Stimulated activated CD4-positive, alpha-beta T cell treated with anti-CD3 and anti-CD28 coated beads, Interleukin-15, amount 100 ng/mL, for 24 hours (primary cell): Measurements from ENCODE around the gene FAM131B.
A peak's percentile ranks its signal among the peaks of the same experiment; 100 is the strongest.

Experiments
- DNase-seq: peaks from one replicate; pipeline ENCODE4 v3.0.0-alpha.2; 2020

FAM131B gene

DNA sequence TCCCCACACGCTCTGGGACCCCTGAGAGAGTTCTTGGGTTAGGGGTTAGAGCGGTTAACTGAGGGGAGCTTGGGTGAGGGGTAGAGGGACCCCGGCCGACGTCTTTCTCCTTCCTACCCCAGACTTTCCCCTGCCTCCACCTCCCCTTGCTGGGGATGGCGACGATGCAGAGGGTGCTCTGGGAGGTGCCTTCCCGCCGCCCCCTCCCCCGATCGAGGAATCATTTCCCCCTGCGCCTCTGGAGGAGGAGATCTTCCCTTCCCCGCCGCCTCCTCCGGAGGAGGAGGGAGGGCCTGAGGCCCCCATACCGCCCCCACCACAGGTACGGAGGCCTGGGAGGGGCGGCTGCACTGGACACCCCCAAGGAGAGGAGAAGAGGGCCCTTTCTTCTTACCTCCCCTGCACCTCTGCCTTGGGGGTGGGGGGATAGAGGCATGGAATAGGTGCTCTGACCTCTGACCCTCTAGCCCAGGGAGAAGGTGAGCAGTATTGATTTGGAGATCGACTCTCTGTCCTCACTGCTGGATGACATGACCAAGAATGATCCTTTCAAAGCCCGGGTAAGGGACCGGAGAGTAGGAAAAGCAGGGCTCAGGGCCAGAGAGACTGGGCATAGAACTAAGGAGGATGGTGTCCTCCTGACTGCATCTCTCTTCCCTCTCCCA is 19.7 kb upstream of the FAM131B start:
- no peak for DNase-seq

DNA sequence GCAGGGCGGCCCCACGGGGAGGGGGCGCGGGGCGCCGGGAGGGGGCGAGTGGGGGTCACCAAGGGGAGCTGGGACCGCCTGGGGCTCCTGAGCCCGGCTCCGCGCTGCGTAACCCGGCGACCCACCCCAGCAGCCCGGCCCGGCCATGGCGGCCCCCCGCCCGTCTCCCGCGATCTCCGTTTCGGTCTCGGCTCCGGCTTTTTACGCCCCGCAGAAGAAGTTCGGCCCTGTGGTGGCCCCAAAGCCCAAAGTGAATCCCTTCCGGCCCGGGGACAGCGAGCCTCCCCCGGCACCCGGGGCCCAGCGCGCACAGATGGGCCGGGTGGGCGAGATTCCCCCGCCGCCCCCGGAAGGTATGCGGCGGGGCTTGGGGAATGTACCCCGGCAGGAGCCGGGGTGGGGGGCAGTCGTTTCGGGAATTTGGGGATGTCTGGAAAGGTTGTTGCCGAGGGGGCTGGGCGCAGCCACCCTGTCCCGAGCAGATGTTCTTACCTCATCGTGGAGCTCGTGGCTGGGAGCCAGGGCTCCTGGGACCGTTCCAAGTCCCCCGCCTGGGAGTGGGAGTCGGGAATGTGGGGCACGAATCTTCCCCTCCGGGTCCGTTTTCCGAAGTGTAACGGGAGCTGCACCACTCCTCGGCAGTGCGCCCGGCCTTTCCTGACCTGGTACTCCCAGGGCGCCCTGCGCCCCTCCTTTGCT is 19.1 kb upstream of the FAM131B start:
- DNase-seq, result peak; percentile 46

DNA sequence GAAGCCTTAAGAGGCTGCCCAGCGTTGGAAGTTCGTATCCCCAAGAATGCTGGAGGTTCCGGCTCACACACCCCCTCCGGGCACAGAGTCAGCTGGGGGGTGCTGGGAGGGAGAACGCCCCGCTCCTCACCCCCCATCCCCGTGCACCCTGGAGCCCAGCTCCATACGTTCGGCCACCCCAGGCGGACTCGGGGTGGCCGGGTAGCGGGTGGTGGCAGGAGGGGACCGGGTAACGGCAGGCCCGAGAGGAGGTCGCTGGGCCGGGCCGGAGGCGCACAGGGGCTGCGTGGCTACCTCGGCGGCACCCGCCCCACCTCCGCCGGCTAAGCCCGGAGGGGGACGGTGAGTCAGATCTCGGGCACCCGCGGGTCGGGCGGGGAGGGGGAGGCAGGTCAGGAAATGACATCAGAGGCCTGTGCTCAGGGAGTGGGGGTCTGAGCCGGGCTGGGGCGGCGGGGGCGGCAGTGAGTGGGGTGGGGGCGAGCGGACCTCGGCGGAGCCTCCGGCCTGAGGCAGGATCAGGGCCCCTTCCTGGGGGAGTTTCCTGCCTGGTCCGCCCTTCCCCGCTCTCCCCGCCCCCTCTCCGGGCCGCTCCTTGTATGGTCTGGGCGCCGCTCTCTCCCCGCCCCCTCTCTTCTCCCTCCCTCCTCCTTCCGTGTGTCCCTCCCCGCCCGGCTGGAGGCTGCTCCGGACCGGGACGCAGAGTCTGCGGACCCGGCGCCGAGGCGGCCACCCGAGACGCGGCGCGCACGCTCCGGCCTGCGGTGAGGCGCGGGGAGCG is 18.3 kb upstream of the FAM131B start, which contains the start of gene ZYX:
Gene ZYX, plus strand, starts transcription at position 700 of the 781 bp plus-strand sequence. CDS start 227 bp downstream, outside the sequence.
- peak; percentile 93 for DNase-seq

DNA sequence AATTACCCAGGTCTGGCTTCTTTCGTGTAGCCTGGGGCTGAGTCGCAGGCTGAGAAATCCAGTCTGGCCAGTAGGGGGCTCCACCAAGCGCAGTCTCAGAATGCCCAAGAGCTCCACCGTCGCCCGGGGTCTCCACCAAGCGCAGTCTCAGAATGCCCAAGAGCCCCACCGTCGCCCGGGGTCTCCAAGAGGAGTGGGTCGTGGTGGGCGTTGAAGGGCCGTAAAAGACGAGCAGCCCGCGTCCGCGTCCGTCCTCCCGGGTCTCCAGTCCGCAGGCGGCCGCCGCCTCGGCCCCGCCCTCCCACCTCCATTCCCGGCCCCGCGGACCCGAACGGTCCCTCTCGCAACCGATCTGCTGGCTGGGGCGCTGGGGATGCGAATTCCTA is 17.7 kb upstream of the FAM131B start:
- peak; percentile 90 for DNase-seq

DNA sequence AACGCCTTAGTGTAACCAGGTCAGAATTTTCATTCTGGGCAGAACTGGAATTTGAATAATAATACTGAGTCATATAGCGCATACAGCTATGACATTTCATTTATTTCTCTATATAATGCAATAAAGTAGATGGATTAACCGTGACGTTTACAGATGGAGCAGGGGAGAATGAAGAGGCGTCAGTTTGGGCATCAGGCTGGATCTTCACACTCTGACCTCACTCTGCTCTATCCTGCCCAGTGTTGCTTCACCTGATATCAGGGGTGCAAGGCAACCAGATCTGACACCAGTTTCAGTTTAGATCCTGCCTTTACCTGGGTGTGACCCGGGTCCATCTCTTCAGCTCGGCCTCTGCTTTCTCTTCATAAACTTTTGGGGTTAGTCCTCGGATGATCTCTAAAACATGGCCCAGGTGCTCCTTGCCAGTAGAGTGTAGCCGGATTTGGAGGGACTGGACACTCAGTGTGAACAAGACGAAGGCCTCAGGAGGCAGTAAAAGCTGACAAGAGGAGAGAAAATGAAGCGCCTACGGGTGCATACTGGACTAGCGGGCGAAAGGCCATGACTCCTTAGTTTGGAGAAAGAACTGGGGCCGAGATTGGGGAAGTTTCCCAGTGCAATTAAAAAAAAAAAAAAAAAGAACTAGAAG is 17.2 kb upstream of the FAM131B start:
- DNase-seq, result no peak

DNA sequence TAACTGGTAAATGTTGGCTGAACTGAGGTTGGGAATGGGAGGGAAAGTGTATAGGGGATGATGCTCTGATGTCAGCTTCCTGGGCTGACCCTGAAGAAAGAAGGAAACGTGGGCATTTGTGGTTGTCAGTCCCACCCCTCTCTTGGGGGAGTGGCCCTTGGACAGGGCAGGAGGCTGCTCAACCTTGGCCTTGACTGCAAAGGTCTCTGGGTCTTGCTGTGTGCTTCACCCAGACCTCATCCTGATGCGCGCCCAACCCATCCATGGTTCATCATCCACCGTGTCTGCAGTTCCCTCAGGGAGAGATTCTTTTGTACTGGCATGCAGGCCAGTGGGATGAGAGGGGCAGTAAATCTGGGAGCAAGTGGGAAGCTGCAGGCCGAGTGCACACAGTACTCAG is 13.9 kb upstream of the FAM131B start:
- no peak for DNase-seq

DNA sequence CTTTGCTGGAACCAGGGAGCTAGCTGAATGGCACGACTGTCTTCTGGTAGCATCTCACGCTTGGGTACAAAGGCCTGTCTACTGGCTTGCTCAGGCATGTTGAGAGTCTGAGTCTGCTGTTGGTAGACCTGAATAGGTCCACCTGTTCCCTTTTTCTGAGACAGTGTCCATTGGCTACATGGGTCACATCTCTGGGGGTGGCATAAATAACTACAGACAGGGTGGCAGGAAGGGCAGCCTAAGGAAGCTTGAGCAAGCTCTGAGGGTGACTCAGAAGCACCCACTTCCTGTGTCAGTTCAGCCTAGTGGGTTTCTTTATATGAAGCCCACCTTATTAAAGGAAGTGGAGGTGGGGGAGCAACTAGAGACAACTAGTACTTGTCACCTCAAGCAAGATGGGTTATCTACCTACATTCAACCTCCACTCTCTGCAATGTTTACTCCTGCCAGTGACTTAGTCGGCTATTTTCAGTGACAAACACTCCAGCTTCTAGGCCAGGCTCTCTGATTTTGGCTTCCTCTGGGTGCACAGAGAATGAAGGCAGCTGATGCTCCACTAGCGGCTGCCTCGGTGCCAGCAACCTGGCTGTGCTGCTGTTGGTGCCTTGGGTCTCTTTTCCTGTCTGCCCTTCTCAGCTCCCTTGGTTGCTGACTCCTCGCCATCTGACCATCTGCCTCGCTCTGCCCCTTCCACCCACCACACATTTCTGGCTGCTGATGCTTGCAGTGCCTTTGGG is 13.0 kb upstream of the FAM131B start:
- no peak for DNase-seq

DNA sequence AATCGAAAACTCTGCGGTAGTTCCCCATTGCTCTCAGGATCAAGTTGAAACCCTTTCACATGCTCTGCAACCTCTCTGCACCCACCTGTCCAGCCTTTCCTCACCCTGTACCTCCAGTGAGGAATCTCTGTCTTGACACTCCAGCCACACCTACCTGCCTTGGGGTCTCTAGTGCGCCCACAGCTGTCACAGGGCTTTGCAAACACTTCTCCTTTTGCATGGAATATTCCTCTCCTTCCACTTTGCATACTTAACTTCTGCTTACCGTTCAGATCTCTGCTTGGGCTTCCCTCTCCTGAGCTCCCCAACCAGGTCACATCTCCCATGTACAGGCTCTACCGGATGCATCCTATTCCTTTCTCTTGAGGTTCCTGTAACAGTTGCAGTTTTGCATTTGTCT is 12.0 kb upstream of the FAM131B start:
- DNase-seq, result no peak

DNA sequence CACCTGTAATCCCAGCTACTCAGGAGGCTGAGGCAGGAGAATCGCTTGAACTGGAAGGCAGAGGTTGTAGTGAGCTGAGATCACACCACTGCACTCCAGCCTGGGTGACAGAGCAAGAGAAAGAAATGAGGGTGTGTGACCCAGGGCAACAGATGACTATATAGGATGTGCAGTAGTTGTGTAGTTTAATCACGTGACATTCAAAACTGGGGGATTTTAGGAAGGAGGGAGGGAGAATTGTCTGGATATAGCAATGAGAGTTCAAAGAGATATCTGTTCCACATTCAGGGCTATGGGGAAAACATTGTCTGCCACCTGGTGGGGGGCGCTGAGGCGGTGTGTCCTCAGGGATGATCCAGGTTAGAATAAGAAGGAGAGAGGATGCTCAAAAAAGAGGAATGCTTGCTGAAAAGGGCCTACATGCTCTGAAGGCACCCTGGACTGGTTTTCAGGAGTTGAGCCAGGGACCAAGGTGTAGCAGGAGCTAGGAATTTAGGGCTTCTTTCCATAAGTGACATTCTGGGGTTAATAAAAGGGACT is 10.8 kb upstream of the FAM131B start:
- no peak for DNase-seq

DNA sequence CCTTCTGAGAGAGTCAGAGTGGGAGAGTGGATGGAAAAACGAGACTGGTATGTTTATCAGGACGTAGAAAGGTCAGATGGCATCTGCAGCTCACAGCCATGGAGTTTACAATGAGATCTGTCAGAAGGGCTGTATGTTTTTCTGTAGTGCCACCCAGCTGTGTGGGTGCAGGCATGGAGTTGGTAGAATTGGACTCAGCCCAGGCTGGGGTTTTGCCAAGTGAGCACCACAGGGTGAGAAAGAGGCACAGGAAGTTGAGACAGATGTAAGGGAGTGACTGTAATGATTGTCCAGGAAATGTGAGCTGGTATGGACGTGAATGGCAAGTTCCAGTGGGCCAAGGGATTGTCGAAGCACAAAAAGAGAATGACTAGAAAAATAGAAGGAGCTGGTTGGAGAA is 9.6 kb upstream of the FAM131B start:
- DNase-seq, result peak; percentile 62

DNA sequence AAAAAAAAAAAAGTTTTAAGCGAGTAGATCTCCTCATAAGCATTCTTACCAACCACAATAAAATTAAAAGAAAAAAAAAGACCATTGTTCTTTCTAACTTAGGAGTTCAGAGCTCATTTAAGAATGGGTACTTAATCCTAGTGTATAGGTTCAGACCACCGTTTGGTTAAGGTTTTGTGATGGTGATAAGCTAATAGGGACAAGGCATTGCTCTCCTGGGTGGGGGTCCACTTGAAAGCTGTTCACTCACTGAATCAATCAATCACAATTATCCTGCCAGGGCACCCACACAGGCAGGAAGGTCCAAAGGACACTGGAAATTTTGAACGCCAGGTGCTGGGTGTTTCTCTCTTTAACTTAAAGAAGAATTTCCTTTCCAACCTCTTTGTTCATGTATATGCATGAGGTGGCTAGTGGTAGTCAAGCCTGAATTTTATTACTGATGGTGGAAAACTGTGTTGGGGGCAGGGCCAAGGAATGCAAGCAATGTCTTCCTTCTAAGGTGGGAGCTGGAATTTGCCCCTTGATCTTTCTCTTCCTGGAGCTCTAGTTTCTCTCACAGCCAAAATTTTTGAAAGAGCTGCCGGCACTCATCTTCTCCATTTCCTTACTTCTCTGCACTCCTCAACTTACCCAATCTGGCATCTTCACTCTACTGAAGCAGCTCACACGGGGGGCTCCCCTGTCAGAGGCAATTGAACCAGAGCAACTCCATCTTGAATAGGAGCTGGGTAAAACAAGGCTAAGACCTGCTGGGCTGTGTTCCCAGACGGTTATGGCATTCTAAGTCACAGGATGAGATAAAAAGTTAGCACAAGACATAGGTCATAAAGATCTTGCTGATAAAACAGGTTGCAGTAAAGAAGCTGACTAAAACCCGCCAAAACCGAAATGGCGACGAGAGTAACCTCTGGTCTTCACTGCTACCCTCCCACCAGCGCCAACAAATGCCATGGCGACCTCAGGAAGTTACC is 7.5 kb upstream of the FAM131B start:
- DNase-seq, result no peak

DNA sequence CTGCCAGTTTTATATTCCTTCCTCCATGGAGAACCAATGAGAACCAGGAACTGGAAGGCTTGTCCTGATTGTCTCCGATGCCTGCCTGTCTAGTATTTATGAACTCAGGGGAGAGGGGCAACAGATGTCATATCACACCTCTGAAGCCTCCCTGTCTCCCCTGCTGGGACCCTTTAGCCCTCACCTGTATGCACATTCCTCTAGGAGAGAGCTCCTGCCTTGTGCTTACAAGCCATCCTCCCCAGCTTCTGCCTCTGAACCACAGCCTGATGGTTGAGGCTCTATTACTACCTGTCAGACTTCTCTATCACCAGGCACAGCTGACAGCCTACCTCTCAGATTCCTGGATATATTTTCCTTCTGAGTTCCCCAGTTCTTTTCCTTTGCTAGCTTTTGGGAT is 5.9 kb upstream of the FAM131B start:
- no peak for DNase-seq

DNA sequence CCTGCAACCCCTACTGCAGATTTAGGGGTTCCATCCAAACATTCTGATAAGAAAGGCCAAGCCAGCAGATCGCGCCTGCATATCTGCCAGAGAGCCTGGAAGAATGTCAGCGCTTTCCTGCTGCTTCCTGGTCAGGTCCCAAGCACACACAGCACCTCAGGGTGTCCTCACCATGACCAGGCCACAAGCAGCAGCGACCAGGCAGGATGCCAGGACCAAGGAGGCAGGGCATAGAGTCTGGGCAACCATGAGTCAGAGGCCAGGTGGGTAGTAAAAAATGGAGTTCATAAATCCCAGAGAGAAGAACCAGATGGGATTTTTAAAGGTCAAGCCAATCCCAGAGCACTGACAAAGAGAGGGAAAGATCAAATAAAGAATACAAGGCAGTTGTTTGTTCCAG is 5.5 kb upstream of the FAM131B start:
- DNase-seq, result no peak

DNA sequence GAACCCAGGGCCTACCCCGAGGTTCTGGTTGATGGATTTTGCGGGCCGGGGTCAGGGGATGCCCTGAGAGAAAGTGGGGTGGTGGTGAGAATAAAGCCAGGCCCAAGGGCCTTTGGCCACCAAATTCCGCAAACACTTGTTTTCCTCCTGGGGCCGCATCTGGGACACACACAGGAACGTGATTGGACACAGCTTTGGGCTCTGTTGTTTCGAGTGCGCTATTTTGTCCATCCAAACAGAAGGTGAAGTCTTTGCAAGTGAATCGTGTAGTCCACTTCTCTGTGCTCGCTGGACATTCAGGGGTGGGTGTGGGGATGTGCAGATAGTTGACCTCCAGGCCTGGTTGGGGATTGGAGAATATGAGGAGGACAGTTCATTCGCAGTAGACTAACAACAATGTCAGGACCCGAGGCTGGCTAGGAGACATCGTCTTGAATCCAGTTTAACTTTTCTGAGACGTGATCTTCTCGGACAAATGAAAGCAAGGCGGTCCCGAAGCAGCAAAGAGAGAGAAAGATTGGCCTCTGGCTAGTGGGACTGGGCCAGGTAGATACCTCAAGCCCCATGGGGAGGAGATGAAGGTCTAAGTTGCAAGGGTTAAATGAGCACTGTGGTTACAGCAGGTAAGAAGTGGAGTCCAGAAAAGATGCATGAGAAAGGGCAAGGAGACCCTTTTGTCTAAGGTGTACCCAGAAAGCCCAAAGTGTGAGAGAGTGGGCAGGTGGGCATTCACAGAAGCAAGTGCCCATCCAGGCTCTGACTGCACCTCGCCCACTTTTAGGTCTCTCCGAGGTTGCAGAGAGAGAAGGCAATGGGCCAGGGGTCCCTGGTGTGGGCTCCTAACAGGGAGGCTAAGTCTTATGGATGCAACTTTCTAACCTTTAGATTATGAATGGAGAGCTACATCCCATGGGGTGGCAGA is 764 bp upstream of the FAM131B start:
- DNase-seq, result no peak

DNA sequence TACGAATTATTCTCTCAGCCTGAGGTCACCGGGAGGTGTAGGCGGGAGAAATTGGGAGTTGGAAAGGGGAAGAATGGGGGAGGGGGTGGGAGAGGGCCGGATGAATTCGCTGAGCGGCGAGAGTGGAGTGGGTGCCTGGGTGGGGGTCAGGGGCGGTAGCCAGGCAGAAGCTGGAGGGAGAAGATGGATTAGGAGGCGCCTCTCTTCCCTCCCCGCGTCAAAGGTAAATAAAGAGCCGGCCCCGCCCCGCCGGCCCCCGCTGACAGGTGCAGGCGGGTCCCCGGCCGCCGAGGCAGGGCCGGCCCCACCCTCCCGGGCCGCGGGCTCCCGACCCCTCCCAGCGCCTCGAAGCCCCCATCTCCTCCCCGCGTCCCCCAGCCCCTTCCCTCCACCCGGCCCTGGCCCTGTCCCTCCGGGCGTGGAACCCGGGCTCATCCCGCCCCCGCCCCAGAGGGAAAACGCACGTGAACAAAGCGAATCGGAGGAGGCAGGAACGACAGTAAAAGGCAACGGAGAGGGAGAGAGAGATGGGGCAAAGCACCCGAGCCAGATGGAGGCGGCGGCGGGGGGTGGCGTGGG is 872 bp downstream of the FAM131B start:
- no peak for DNase-seq

DNA sequence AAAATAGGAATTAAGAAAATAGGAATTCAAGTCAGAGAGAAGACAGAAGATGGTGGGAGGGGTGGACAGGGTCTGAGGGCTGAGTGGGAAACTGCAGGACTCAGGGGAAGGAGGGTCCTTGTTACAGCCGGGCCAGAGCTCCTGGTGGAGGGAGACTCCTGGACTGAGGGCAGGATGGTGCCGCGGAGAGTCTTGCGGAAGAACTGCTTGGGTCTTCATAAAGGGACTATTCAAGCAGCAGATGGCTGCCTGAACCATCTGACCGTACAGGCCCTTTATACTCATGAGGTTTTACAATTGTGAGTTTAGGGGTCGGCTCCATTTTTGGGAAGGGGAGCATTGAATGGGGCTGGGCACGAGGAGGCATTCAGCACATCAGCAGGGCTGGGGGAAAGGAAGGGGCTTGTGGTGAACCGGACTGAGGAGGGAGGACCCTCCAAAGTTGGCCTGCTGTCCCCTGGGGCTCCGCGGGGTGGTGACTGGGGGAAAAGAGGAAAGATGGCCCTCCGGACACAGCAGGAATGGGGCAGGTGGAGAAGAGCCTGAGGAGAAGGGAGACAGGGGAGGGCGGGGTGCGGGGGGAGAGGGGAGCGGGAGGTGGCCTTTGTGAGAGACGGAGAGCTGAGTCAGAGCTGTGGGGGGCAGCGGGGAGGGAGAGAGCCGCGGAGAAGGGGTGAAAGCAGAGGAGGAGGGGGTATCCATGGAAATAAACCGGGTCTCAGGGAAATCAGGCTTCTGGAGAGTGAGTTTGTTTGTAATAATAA is 1.5 kb downstream of the FAM131B start:
- no peak for DNase-seq

DNA sequence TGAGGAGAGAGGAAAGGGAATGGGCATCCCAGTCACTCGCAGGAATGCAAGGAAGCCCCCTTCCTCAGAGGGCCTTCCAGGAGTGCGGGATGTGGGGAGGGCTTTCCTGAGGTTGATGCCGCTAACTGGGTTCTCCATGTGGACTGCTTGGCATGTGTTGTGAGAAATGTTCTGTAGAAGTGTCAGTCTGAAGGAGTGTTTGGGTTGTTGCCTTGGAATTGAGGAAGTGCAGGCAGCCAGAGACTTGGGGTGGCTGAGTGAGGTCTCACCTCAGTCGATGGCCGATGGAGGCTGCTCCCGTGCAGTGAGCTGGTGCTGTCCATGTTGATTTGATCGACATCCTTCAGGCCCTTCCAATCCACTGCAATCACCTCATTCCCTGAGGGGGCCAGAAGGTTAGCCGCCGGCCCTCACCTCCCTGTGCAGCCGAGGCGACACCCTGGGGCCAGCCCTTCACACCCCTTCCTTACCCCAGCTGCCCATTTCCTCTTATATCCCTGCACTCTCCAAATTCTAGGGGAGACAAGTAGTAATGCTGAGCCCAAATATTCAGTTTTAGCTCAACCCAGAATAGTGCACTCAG is 2.7 kb downstream of the FAM131B start:
- DNase-seq, result no peak

DNA sequence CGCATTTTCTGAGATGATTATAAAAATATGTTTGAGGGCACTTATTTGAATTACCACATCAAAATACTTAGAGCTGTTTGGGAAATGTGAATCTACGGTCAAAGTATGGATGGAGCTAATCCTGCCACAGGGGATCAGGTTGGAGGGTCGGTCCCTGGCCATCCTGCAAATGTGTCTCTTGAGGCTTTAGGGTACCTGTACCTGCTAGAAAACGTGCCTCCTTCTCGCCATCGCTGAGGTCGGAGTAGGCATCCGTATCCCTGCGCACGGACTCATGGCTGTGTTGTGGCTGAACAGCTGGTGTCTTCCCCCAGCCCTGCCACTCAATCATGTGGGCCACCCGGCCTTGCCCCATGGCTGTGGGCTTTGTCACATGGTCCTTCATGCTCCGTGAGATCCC is 3.9 kb downstream of the FAM131B start:
- no peak for DNase-seq
